ENCODE measurements around the gene TMEM52. TPM values are rescaled to one million over a fixed set of nuclear protein-coding genes. Genes with fewer than 3 reads are reported as not detected.
"Not testable (repeated sequence)": the region's sequence is repeated elsewhere in the genome, so short reads cannot be mapped to it uniquely, and the experiment has no call there.

Gene TMEM52
- total RNA-seq, 4 donors from 2014 or later: 2.9 to 6.4 (median 4.1) TPM

- intact Hi-C loops (cut with DNase I; ENCODE audit: low total_unique reads): loop anchor here (10.0 kb wide), 1 partner anchor 106 kb away; no protein-coding TSS in a partner anchor
- peak; percentile 78 to 96 for DNase-seq (ENCODE audit: low spot score in 2 of 2)
- H3K4me3 ChIP-seq (ENCODE audit: low read depth, poor library complexity, severe bottlenecking): peak within 1 kb of the TSS; percentile 72
- 1% methylated on average over 30 to 69 of the region's 137 CpGs for WGBS, 2 donors
- TF ChIP-seq, protein P1, sequence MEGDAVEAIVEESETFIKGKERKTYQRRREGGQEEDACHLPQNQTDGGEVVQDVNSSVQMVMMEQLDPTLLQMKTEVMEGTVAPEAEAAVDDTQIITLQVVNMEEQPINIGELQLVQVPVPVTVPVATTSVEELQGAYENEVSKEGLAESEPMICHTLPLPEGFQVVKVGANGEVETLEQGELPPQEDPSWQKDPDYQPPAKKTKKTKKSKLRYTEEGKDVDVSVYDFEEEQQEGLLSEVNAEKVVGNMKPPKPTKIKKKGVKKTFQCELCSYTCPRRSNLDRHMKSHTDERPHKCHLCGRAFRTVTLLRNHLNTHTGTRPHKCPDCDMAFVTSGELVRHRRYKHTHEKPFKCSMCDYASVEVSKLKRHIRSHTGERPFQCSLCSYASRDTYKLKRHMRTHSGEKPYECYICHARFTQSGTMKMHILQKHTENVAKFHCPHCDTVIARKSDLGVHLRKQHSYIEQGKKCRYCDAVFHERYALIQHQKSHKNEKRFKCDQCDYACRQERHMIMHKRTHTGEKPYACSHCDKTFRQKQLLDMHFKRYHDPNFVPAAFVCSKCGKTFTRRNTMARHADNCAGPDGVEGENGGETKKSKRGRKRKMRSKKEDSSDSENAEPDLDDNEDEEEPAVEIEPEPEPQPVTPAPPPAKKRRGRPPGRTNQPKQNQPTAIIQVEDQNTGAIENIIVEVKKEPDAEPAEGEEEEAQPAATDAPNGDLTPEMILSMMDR (IDR thresholded peaks at IDR 0.05): no peak
- TF ChIP-seq POLR2A (IDR thresholded peaks at IDR 0.05): peak in 1 of 2 donors; percentile 19
These were observed 28.4 kb downstream of the TMEM52 start, which contains the start of gene GNB1 for GRCh38 chr1:1890506-1891348. GNB1 (minus strand) TSS chr1:1891087; CDS start chr1:1825453, 65,634 bp downstream.

DNA sequence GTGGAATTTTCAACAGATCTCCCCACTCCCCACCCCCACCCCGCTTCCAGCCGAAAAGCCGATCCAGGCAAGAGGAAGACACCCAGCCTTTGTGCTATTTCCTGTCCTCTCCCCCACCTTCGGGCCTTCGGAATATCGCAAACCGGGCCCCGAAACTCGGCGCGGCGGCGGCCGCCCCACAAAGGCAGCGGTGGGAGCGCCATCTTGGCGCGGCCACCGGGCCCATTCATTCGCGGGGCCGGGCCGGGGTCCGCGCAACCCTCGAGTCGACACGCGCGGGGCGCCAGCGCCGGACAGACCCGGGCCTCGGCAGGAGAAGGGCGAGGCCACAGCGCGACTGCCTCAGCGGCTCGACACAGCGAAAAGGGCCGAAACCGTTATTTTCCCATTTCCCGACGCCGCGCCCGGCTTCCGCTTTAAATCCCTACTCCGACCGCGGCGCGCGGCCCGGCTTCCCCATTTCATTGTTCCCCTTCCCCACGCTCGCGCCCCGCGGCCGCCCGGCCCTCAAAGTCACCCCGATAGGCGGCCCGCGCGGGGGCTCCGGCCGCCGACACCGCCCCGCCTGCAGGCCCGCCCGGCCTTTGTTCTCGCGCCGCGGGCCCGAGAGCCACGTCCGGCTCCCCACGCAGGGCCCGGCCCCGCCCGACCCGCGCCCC is 29.1 kb downstream of the TMEM52 start:
- peak overlapping the region; percentile 72 for H3K4me3 ChIP-seq (ENCODE audit: low read depth, poor library complexity, severe bottlenecking)
- intact Hi-C loops (cut with DNase I; ENCODE audit: low total_unique reads): loop anchor here (10.0 kb wide), 1 partner anchor 105 kb away; no protein-coding TSS in a partner anchor
- DNase-seq (ENCODE audit: low spot score in 2 of 2): no peak
- no peak for TF ChIP-seq POLR2A (IDR thresholded peaks at IDR 0.05)
- TF ChIP-seq, protein P1 (IDR thresholded peaks at IDR 0.05): no peak
- WGBS, 2 donors: 0 to 1% methylated on average over 49 to 64 of the region's 88 CpGs

DNA sequence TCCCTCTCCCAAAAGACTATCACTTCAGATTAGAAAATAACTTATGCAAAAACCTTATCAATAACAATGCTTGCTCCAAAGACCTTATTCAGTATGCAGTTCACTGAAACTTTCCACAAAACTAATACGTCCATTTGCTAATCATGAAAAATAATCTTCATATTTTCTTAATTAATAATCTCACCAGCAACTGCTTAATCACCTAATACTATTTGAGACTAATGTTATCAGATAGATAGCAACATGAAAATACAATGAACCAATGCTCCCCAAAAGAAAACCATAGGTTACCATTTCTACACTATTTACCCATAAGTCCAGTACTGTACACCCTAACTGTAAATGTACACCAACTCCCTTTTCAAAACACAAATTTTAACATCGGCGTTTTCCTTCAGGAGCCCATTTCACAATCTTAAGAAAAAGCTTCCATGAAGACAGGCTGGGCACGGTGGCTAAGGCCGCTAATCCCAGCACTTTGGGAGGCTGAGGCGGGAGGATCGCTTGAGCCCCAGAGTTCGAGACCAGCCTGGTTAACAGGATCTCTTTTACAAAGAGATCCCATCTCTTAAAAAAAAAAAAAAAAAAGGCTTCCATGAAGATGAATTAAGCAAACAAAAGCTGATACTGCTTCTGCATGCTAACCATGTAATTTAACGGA is 29.9 kb downstream of the TMEM52 start:
- peak overlapping the region; percentile 72 for H3K4me3 ChIP-seq (ENCODE audit: low read depth, poor library complexity, severe bottlenecking)
- TF ChIP-seq POLR2A (IDR thresholded peaks at IDR 0.05): no peak
- TF ChIP-seq, protein P1 (IDR thresholded peaks at IDR 0.05): no peak
- 11 to 14% methylated on average over 9 of the region's 9 CpGs for WGBS, 2 donors
- intact Hi-C loops (cut with DNase I; ENCODE audit: low total_unique reads): no loop called here
- DNase-seq (ENCODE audit: low spot score in 2 of 2): no peak

- intact Hi-C loops (cut with DNase I; ENCODE audit: low total_unique reads); H3K4me3 ChIP-seq (ENCODE audit: low read depth, poor library complexity, severe bottlenecking); DNase-seq (ENCODE audit: low spot score in 2 of 2): not testable (repeated sequence)
- 67 to 70% methylated on average over 11 of the region's 11 CpGs for WGBS, 2 donors
These were observed 35.2 kb downstream of the TMEM52 start for GRCh38 chr1:1883890-1884289.

DNA sequence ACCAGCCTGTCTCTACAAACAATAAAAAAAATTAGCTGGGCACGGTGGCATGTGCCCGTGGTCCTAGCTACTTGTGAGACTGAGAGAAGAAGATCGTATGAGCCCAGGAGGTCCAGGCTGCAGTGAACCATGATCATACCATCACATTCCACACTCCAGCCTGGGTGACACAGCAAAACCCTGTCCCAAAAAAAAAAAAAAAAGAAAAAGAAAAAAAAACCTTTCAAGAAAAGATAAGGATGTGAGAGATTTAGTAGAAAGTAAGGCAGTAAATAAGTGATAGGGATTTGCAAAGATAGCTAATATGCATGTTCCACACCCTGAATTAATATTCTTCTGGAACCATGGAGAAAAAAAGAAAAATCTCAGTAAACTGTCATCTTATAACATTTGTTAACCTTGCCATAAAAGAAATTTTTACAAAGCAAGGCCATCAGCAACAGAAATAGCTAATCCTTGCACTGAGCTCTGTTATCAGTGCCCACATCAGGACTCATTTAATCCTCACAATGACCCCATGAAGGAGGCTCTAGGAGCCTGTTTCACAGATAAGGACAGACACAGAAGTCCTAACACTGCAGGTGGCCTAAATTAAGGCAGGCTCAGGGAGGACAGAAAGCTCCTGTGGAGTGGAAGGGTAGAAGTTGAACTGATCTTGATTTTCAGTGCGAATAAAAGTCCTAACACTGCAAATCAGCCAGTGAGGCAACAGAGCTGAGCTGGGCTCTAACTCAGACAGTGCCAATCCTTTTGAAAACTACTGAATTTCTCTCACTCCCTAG is 35.8 kb downstream of the TMEM52 start:
- no peak for DNase-seq (ENCODE audit: low spot score in 2 of 2)
- intact Hi-C loops (cut with DNase I; ENCODE audit: low total_unique reads): no loop called here
- 34 to 55% methylated on average over 4 of the region's 4 CpGs for WGBS, 2 donors
- TF ChIP-seq, protein P1 (IDR thresholded peaks at IDR 0.05): no peak
- TF ChIP-seq POLR2A (IDR thresholded peaks at IDR 0.05): no peak
- H3K4me3 ChIP-seq (ENCODE audit: low read depth, poor library complexity, severe bottlenecking): no peak overlapping the region
